ENCODE measurements around the gene PLOD1.

GRCh38 chr1:12009318-12009947 lies 74.9 kb downstream of the PLOD1 start:
- TF ChIP-seq, protein P1, sequence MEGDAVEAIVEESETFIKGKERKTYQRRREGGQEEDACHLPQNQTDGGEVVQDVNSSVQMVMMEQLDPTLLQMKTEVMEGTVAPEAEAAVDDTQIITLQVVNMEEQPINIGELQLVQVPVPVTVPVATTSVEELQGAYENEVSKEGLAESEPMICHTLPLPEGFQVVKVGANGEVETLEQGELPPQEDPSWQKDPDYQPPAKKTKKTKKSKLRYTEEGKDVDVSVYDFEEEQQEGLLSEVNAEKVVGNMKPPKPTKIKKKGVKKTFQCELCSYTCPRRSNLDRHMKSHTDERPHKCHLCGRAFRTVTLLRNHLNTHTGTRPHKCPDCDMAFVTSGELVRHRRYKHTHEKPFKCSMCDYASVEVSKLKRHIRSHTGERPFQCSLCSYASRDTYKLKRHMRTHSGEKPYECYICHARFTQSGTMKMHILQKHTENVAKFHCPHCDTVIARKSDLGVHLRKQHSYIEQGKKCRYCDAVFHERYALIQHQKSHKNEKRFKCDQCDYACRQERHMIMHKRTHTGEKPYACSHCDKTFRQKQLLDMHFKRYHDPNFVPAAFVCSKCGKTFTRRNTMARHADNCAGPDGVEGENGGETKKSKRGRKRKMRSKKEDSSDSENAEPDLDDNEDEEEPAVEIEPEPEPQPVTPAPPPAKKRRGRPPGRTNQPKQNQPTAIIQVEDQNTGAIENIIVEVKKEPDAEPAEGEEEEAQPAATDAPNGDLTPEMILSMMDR (IDR thresholded peaks at IDR 0.05), result no peak
- TF ChIP-seq CBFB (CRISPR knock-in tag; IDR thresholded peaks at IDR 0.05; ENCODE audit: low read depth) (no peak), ESRRA (CRISPR knock-in tag; IDR thresholded peaks at IDR 0.05; ENCODE audit: borderline replicate concordance) (no peak), ATF3 (CRISPR knock-in tag; conservative IDR thresholded peaks at IDR 0.05) (no peak)
- TF ChIP-seq, protein P2, sequence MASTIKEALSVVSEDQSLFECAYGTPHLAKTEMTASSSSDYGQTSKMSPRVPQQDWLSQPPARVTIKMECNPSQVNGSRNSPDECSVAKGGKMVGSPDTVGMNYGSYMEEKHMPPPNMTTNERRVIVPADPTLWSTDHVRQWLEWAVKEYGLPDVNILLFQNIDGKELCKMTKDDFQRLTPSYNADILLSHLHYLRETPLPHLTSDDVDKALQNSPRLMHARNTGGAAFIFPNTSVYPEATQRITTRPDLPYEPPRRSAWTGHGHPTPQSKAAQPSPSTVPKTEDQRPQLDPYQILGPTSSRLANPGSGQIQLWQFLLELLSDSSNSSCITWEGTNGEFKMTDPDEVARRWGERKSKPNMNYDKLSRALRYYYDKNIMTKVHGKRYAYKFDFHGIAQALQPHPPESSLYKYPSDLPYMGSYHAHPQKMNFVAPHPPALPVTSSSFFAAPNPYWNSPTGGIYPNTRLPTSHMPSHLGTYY (CRISPR knock-in tag; IDR thresholded peaks at IDR 0.05), result no peak

All from WTC11 (cell line).